Measurements from ENCODE around the gene FERMT2.

- TF ChIP-seq ZFX (IDR thresholded peaks at IDR 0.05) (no peak), CTCF (conservative IDR thresholded peaks at IDR 0.05) (no peak)
Observed at GRCh38 chr14:52996493-52996892, 45.6 kb upstream of the FERMT2 start.

Measured in C4-2B (cell line).